Measurements from ENCODE around the gene SFTPA1. TPM values are rescaled to one million over a fixed set of nuclear protein-coding genes. Genes with fewer than 3 reads are reported as not detected.
"Not testable (repeated sequence)": the region's sequence is repeated elsewhere in the genome, so short reads cannot be mapped to it uniquely, and the experiment has no call there.

The SFTPA1 gene
- total RNA-seq, 1 donor from 2014 or later, result not detected

- no peaks in the 10 kb centered on the region for H3K27me3 ChIP-seq
- H3K36me3 ChIP-seq, result no peaks in the 10 kb centered on the region
- H3K4me1 ChIP-seq, result no peaks in the 10 kb centered on the region
- no peaks in the 10 kb centered on the region for H4K20me1 ChIP-seq (ENCODE audit: low read depth)
- Mint-ChIP-seq H3K4me1 (peaks cover 5% of the 10 kb centered on the region), H3K36me3 (no peaks in the 10 kb centered on the region), H3K9me3 (peaks cover 25% of the 10 kb centered on the region), H3K27ac (no peak overlapping the region), H3K27me3 (ENCODE audit: insufficient read depth, low read depth) (peaks cover 6% of the 10 kb centered on the region), H3K4me3 (no peak overlapping the region)
- no peak overlapping the region for H2AFZ ChIP-seq (replicated peaks)
- DNase-seq (ENCODE audit: low spot score), result no peak
- peaks cover 9% of the 10 kb centered on the region for H3K9me3 ChIP-seq (ENCODE audit: low read depth)
- no peak overlapping the region for H3K9ac ChIP-seq
- no peak overlapping the region for H3K27ac ChIP-seq
- H3F3A ChIP-seq (ENCODE audit: low read depth), result no peaks in the 10 kb centered on the region
- no peak overlapping the region for H3K4me3 ChIP-seq
- H3K79me2 ChIP-seq (ENCODE audit: low read depth), result no peaks in the 10 kb centered on the region
- no peak overlapping the region for H3K4me2 ChIP-seq
- TF ChIP-seq EZH2 (IDR thresholded peaks at IDR 0.05) (no peak), CTCF (IDR thresholded peaks at IDR 0.05) (no peak), EZH2phosphoT487 (IDR thresholded peaks at IDR 0.05) (no peak)
These were observed 15.2 kb upstream of the SFTPA1 start for GRCh38 chr10:79595510-79595909.

- H3K9me3 Mint-ChIP-seq, result peaks cover 25% of the 10 kb centered on the region
- not testable (repeated sequence) for DNase-seq (ENCODE audit: low spot score); H3K4me3 ChIP-seq
These were observed 11.1 kb upstream of the SFTPA1 start for GRCh38 chr10:79599644-79600043.

GRCh38 chr10:79601939-79602338, 8.8 kb upstream of the SFTPA1 start:
- no peaks in the 10 kb centered on the region for H4K20me1 ChIP-seq (ENCODE audit: low read depth)
- H3K9ac ChIP-seq, result no peak overlapping the region
- no peak overlapping the region for H3K4me3 Mint-ChIP-seq
- no peak overlapping the region for H3K27ac ChIP-seq
- H3K36me3 Mint-ChIP-seq, result peaks cover 1% of the 10 kb centered on the region
- peaks cover 9% of the 10 kb centered on the region for H3K9me3 ChIP-seq (ENCODE audit: low read depth)
- no peaks in the 10 kb centered on the region for H3K4me1 ChIP-seq
- DNase-seq (ENCODE audit: low spot score), result no peak
- H3K79me2 ChIP-seq (ENCODE audit: low read depth), result no peaks in the 10 kb centered on the region
- no peak for TF ChIP-seq CTCF (IDR thresholded peaks at IDR 0.05)
- no peak for TF ChIP-seq EZH2phosphoT487 (IDR thresholded peaks at IDR 0.05)
- TF ChIP-seq EZH2 (IDR thresholded peaks at IDR 0.05), result no peak
- H3K4me1 Mint-ChIP-seq, result peaks cover 5% of the 10 kb centered on the region
- no peaks in the 10 kb centered on the region for H3K27me3 ChIP-seq
- H3F3A ChIP-seq (ENCODE audit: low read depth), result no peaks in the 10 kb centered on the region
- no peak overlapping the region for H3K4me3 ChIP-seq
- H3K36me3 ChIP-seq, result no peaks in the 10 kb centered on the region
- no peak overlapping the region for H2AFZ ChIP-seq (replicated peaks)
- H3K9me3 Mint-ChIP-seq, result peaks cover 20% of the 10 kb centered on the region
- no peak overlapping the region for H3K4me2 ChIP-seq
- H3K27ac Mint-ChIP-seq, result no peak overlapping the region
- H3K27me3 Mint-ChIP-seq (ENCODE audit: insufficient read depth, low read depth), result no peaks in the 10 kb centered on the region

More at GRCh38 chr10:79599644-79600043, 11.1 kb upstream of the SFTPA1 start:
- not testable (repeated sequence) for H3K9me3 ChIP-seq (ENCODE audit: low read depth); H3K4me2 ChIP-seq; H4K20me1 ChIP-seq (ENCODE audit: low read depth); H3K36me3 Mint-ChIP-seq; H3K27me3 Mint-ChIP-seq (ENCODE audit: insufficient read depth, low read depth); H3K79me2 ChIP-seq (ENCODE audit: low read depth); H2AFZ ChIP-seq (replicated peaks); H3K9ac ChIP-seq; H3K4me3 Mint-ChIP-seq; H3K36me3 ChIP-seq; H3K4me1 Mint-ChIP-seq; H3K4me1 ChIP-seq; H3K27me3 ChIP-seq; H3K27ac Mint-ChIP-seq; H3K27ac ChIP-seq; H3F3A ChIP-seq (ENCODE audit: low read depth)

GRCh38 chr10:79602953-79603352, 7.8 kb upstream of the SFTPA1 start:
- Mint-ChIP-seq H3K36me3 (peaks cover 1% of the 10 kb centered on the region), H3K9me3 (peaks cover 11% of the 10 kb centered on the region), H3K4me3 (no peak overlapping the region), H3K4me1 (peaks cover 5% of the 10 kb centered on the region), H3K27ac (no peak overlapping the region), H3K27me3 (ENCODE audit: insufficient read depth, low read depth) (peaks cover 4% of the 10 kb centered on the region)
- H3K27ac ChIP-seq, result no peak overlapping the region
- H4K20me1 ChIP-seq (ENCODE audit: low read depth), result no peaks in the 10 kb centered on the region
- DNase-seq (ENCODE audit: low spot score), result no peak
- peaks cover 4% of the 10 kb centered on the region for H3K9me3 ChIP-seq (ENCODE audit: low read depth)
- no peaks in the 10 kb centered on the region for H3K36me3 ChIP-seq
- H2AFZ ChIP-seq (replicated peaks), result no peak overlapping the region
- no peaks in the 10 kb centered on the region for H3K79me2 ChIP-seq (ENCODE audit: low read depth)
- H3F3A ChIP-seq (ENCODE audit: low read depth), result no peaks in the 10 kb centered on the region
- no peak overlapping the region for H3K9ac ChIP-seq
- H3K4me2 ChIP-seq, result no peak overlapping the region
- H3K4me3 ChIP-seq, result no peak overlapping the region
- H3K27me3 ChIP-seq, result no peaks in the 10 kb centered on the region
- H3K4me1 ChIP-seq, result no peaks in the 10 kb centered on the region
- TF ChIP-seq EZH2phosphoT487 (IDR thresholded peaks at IDR 0.05) (no peak), EZH2 (IDR thresholded peaks at IDR 0.05) (no peak), CTCF (IDR thresholded peaks at IDR 0.05) (no peak)

Measured in neural progenitor cell (in vitro differentiated cells).